HL-60 (cell line): ENCODE results near the gene LCTL.

Source experiments
- DNase-seq, 2 experiments: peaks; one replicate each; pipeline ENCODE4 v3.0.0-alpha.2; 2010 to 2020; ENCODE audit warnings: low read depth in 1 of 2, low spot score in 1 of 2
- H3K27ac ChIP-seq: fragments of 250-450 bp; sonication (Bioruptor Pico); replicated peaks from 2 replicates; pipeline ENCODE4 v1.5.1; 2020; ENCODE audit warnings: mild to moderate bottlenecking, moderate library complexity
- H3K27me3 ChIP-seq: fragments of 250-450 bp; sonication (Bioruptor Pico); 2 replicates; pipeline ENCODE4 v1.5.1; 2021; ENCODE audit warnings: mild to moderate bottlenecking, moderate library complexity; ENCODE audit not compliant: insufficient read depth, poor library complexity, severe bottlenecking
- H3K4me3 ChIP-seq: replicated peaks from 2 replicates; pipeline ENCODE4 v1.5.1; 2011; ENCODE audit warnings: mild to moderate bottlenecking, control low read depth, low read length; ENCODE audit not compliant: insufficient read depth
- CTCF ChIP-seq: IDR thresholded peaks from one replicate; pipeline ENCODE4 v1.5.1; 2011; ENCODE audit warnings: low read length, control low read depth, inconsistent platforms; ENCODE audit not compliant: insufficient read depth
- GABPA ChIP-seq: IDR thresholded peaks from 2 replicates; pipeline ENCODE4 v1.6.1; 2012; ENCODE audit warnings: low read depth
- POLR2AphosphoS5 ChIP-seq: IDR thresholded peaks from 2 replicates; pipeline ENCODE4 v1.6.1; 2012; ENCODE audit warnings: low read depth
- REST ChIP-seq: IDR thresholded peaks from 2 replicates; pipeline ENCODE4 v1.6.1; 2012; ENCODE audit warnings: low read depth; ENCODE audit not compliant: insufficient replicate concordance
- SPI1 ChIP-seq: IDR thresholded peaks from 2 replicates; pipeline ENCODE4 v1.6.1; 2012; ENCODE audit warnings: low read depth, mild to moderate bottlenecking, borderline replicate concordance

Gene LCTL

GRCh38 chr15:66560856-66561525, 4.8 kb downstream of the LCTL start:
- no peak for DNase-seq
- H3K27ac ChIP-seq: no peak overlapping the region
- no peaks in the 10 kb centered on the region for H3K27me3 ChIP-seq
- H3K4me3 ChIP-seq: no peak overlapping the region
- TF ChIP-seq REST (no peak), POLR2AphosphoS5 (no peak), SPI1 (no peak), CTCF (no peak)

- H3K4me3 ChIP-seq: no peak overlapping the region
- TF ChIP-seq CTCF (no peak), GABPA (no peak), SPI1 (no peak), POLR2AphosphoS5 (no peak), REST (no peak)
- no peaks in the 10 kb centered on the region for H3K27me3 ChIP-seq
- H3K27ac ChIP-seq: no peak overlapping the region
- DNase-seq: no peak
These were observed 7.5 kb downstream of the LCTL start for GRCh38 chr15:66558271-66558670.

GRCh38 chr15:66555685-66556084, 10.1 kb downstream of the LCTL start:
- no peak for DNase-seq
- H3K27ac ChIP-seq: no peak overlapping the region
- H3K4me3 ChIP-seq: no peak overlapping the region
- H3K27me3 ChIP-seq: no peaks in the 10 kb centered on the region
- TF ChIP-seq POLR2AphosphoS5: no peak
- no peak for TF ChIP-seq REST
- no peak for TF ChIP-seq SPI1
- no peak for TF ChIP-seq GABPA
- TF ChIP-seq CTCF: no peak
